HG03175 (cell line): ENCODE results near the gene STARD6.
"Not testable (repeated sequence)": the region's sequence is repeated elsewhere in the genome, so short reads cannot be mapped to it uniquely, and the experiment has no call there.

ENCODE experiments used
- ATAC-seq: cut with Tn5 transposase; IDR thresholded peaks from one replicate; pipeline ENCODE4 v1.9.1; 2021; ENCODE audit warnings: mild to moderate bottlenecking, moderate library complexity; ENCODE audit not compliant: unreplicated experiment

STARD6 gene

DNA sequence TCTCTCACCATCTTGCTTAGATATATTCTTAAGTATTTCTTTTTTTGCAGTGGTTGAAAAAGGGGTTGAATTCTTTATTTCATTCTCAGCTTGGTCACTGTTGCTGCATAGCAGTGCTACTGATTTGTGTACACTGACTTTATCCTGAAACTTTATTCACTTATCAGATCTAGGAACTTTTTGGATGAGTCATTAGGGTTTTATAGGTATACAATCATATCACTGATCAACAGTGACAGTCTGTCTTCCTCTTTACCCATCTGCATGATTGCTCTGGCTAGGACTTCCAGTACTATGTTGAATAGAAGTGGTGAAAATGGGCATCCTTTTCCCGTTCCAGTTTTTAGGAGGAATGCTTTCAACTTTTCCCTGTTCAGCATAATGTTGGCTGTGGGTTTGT lies 6.5 kb downstream of the STARD6 start:
- no peak for ATAC-seq

DNA sequence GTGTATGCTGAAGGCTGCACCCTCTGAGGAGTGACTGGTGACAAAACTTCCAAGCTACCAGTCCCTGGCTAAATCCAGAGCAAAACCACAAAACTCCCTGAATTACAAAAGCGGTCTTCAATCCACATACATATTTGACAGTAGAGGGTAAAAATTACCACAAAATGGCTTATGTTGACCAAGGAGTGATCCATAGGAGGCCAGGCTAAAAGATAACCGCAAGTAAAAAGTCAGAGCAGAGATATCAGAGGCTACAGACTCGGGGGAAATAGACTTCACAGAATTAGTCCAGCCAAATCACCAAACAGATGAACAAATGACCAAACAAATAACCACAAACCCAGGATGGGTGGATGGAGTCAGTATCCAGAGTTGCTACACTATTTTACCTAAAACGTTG lies 19.4 kb downstream of the STARD6 start:
- no peak for ATAC-seq

DNA sequence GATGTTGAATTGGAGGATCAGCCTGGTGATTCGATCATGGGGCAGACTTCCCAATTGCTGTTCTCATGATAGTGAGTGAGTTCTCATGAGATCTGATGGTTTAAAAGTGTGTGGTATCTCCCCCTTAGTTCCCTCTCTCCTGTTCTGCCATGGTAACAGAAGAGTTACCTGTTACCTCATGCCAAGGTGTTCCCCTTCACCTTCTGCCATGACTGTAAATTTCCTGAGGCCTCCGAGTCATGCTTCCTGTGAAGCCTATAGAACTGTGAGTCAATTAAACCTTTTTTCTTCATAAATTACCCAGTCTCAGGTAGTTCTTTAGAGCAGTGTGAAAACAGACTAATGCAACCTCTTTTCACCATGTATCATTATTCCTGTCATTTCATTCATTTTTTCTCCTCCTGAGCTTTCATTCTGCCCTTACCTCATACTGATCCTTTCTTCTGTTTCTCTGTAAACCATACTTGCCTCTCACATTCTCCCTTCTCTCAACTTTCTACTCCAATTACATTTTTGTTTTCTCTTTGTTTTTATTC lies 22.0 kb downstream of the STARD6 start:
- no peak for ATAC-seq

DNA sequence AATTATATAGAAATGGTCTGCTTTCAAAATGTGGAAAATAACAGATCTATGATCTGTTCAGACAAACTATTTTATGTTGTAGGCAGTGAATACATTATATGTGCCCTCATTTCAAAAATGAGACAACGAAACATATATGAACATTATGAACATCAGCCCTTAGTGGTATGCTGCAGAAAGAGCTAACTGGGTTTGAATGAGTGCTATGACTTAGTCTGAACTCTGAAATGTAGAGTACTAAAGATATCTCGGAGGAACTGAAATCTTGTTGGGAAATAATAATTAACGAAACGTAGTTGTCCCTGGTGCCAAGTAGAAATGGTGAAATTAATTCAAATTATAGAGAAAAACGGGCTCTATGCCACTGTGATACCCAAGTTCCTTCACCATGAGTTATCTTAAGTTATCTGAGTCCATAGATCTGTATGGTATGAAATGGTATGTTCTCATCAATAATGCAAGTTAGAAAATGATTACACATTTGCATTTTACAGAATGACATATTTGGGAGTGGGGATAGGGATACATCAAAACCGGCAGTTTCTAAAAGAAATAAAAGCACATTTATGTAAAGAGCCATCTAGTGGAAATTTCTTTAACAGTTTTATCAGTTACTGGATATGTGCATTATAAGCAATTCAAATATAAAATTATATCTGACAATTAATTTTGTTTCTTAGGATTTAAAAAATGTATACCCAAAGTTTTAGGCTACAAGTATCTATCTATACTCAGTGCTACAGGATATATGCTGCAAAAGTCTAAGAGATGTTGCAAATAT lies 26.7 kb downstream of the STARD6 start:
- no peak for ATAC-seq

DNA sequence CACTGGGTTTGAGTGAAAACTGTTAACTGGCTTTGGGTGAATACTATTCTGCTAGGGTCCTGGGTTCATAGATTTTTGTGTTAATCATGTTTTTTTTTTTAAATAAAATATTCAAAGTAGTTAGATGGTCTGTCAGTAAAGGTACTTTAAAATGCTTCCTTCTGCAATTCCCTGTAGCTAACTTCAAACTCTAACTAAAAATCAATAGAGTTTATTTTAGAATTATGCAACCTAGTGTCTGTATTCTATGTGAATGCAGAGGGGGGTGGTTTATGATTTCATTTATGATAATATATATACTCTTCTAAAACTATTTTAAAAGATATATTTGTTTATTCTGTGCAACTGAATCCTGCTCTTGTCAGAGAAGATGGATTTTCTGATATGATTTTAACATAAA lies 27.9 kb downstream of the STARD6 start:
- no peak for ATAC-seq

DNA sequence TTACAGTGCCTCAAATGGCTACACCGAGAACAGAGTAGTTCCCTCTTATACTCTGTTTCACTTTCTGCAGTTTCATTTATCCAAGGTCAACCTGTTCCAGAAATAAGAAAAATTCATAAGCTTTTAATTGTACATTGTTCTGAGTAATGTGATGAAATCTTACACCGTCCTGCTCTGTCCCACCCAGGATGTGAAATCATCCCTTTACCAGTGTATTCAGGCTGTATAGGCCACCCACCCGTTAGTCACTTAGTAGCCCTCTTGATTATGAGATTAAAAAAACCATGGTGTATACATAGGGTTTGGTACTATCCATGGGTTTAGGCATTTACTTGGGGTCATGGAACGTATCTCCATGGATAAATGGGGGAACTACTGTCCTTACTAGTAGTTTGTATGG lies 29.8 kb downstream of the STARD6 start:
- no peak for ATAC-seq

DNA sequence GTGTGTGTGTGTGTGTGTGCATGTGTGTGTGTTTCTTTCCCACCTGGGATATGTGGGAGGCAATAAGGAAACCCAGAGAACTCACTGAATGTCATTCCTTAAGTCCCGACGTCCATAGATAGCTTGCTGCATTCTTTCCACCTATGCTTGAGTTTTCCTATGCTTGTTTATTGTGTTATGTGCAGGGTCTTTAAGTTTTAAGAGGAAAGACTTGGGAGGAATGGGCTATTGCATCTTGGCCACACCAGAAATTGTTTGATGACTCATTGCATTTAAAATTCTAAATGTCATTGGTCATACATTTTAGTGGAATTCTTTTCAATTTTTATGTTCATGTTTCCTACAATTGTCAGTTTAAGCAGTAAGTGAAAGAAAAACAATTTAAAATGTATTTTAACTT lies 33.7 kb downstream of the STARD6 start:
- ATAC-seq = no peak

DNA sequence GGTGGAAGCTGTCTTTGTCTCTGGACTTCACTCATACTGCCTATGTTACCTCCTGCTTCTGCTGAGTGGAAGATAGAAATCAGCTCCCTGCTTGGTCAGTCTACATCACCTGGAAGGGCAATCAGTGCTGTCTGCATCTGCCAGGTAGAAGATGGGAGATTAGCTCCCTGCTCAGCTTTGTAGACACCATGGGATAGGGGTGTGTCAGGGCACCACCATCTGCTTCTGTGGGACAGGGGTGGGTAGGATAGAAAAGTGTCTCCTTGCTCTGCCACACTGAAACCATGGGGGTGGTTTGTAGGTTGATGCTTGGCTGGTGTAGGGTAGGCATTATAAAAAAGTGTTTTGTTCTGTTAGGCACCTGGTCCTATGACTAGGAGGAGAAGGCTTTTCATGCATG lies 34.1 kb downstream of the STARD6 start:
- ATAC-seq = no peak

DNA sequence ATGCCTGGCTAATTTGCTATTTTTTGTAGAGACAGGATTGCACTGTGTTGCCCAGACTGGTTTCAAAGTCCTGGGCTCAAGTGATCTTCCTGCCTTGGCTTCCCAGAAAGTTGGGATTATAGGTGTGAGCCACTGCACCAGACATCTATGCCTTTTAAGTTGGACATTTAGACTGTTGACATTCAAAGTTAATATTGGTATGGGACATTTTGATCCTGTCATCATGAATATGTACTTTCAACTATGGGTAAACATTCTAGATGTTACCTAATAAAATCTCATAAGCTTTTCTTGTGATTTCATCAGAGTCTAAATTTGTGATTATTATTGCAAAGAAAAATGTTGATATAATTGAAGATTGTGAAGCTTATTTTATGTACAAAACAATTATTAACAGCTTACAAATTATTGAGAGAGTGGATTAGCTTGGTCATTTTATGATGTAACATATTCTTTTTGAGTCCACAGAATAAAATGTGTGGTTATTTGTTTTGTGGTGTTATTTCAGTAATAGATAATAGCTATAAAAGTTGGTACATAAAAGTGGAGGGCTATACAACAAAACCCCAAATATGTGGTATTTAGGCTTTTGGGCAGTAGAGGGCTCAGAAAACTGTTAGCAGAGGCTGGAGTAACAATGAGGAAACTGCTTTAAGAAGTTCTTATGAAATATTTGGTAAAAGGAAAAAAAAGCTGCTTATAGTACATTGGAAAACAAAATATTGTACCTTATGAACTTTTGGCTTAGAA lies 41.4 kb downstream of the STARD6 start:
- no peak for ATAC-seq

DNA sequence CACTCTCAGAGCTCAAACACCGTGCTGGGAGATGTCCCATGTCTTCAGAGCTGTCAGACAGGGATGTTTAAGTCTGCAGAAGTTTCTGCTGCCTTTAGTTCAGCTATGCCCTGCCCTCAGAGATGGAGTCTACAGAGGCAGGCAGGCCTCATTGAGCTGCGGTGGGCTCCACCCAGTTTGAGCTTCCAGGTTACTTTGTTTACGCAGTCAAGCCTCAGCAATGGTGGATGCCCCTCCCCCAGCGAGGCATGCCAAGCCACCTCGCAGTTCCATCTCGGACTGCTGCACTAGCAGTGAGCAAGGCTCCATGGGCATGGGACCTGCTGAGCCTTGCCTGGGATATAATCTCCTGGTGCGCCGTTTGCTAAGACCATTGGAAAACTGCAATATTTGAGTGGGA lies 48.1 kb downstream of the STARD6 start:
- not testable (repeated sequence) for ATAC-seq

DNA sequence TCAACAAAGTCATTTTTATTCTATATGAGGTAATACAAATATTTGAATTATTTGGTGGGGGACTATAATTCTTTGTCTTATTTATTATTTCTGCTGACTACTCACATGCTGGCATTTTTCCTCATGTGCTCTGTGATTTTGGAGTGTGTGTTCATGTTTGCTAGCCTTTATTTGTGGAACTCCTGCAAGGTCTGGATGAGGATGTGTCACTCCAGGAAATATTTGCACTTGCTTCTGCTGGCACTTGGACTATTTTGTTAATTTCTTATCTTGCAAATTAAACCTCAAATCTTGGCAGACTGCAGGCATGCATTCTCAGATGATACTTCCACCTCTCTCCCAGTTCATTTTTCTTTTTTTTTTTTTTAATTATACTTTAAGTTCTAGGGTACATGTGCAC lies 54.2 kb downstream of the STARD6 start:
- ATAC-seq = no peak

DNA sequence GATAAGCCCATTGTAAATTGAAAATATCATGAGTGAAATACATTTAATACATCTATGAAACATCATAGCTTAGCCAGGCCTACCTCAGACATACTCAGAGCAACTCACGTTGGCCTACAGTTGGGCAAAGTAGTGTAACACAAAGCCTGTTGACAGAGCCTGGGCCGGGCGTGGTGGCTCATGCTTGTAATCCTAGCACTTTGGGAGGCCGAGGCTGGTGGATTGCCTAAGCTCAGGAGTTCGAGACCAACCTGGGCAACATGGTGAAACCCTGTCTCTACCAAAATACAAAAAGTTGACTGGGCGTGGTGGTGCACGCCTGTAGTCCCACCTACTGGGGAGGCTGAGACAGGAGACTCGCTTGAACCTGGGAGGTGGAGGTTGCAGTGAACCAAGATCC lies 58.7 kb downstream of the STARD6 start:
- not testable (repeated sequence) for ATAC-seq

DNA sequence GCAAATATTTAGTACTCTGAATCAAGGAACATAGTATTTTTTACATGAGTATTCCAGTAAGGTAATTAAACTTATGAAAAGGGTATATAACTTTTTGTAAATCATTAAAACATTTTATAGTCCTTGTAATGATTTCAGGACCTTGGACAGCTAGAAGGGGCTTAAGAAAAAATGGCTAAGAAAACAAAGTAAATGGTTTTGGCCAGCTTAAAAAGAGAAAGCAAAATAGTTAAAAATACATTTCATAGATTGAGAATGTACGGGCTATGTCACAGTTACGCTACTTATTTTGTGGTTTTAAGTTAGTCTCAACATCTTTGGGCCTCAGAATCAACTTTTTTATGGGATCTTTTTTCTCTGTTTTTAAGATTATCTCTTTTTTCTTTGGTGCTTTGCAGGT lies 61.6 kb downstream of the STARD6 start:
- no peak for ATAC-seq

DNA sequence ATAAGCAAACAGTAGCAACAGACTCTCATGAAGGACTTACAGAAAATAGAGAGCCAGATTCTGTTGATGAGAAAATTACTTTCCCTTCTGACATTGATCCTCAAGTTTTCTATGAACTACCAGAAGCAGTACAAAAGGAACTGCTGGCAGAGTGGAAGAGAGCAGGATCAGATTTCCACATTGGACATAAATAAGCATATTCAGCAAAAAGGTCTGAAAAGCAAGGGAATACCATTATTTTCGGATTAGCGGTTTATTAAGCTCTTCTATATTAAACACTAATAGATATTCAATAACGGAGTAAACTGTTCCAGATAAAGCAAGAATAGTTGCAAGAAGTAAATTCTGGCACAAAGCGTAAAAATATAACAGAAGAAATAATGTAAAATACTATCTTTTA lies 63.4 kb downstream of the STARD6 start:
- no peak for ATAC-seq

DNA sequence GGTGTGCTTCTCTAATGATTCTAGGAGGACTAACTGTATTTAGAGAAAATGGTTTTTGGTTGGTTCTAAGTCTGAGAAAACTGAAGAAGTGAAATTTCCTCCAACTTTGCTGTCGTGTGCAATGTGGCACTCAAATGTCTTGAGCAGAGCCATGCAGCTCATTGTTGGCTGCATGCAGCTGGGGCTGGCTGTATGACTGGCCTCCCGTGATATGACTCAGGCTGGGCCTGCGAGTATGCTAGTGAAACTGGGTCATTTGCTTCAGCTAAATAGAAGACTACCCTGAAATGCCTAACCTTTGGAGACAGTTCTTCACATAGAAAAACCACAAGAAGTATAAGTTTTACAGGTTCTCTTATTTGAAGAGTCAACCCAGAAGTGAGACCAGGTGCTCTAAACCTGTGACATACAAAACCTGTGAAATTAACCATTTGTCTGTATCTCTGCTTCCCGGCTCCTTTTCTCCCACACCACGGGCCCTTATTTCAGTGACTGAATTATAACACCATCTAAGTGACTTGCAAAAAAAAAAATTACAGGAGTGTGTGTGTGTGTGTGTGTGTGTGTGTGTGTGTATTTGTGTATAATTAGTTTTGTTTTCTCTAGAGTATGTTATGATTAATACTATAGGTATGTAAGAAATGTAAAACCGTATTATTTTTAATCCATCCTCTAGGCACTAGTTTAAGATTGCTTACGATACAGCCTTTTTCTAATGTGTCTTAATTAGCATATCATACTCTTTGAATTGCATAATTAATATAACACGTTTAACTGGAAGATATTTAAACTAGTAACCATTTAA lies 72.5 kb downstream of the STARD6 start:
- ATAC-seq = peak; percentile 100

DNA sequence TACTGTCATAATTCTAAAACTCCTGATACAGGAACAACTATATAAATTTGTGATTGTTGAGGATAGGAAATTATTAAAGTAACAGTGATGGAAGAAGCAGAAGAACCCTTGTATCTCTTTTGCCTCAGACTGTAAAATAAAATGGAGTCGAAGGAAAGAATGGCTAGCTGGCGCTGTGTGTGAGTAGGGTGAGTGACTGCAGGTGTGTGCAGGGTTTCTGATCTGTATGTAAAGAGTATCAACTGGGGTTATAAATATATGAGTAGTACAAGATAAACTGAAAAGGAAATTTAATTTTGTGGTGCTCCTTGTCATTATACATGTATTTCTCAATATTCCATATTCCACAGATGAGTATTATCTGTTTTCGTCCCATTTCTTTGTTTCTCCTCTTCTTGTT lies 73.1 kb downstream of the STARD6 start:
- peak; percentile 20 for ATAC-seq

DNA sequence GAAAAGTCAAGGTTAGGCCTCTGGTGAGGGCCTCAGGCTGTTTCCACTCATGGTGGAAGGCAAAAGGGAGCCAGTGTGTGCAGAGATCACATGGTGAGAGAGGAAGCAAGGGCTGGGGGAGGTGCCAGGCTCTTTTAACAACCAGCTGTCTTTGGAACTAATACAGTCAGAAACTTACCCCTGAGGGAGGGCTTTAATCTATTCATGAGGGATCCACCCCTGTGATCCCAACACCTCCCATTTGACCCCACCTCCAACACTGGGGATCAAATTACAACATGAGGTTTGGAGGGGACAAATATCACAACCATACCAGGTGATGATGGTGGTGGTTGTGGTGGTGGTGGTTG lies 77.5 kb downstream of the STARD6 start:
- no peak for ATAC-seq

DNA sequence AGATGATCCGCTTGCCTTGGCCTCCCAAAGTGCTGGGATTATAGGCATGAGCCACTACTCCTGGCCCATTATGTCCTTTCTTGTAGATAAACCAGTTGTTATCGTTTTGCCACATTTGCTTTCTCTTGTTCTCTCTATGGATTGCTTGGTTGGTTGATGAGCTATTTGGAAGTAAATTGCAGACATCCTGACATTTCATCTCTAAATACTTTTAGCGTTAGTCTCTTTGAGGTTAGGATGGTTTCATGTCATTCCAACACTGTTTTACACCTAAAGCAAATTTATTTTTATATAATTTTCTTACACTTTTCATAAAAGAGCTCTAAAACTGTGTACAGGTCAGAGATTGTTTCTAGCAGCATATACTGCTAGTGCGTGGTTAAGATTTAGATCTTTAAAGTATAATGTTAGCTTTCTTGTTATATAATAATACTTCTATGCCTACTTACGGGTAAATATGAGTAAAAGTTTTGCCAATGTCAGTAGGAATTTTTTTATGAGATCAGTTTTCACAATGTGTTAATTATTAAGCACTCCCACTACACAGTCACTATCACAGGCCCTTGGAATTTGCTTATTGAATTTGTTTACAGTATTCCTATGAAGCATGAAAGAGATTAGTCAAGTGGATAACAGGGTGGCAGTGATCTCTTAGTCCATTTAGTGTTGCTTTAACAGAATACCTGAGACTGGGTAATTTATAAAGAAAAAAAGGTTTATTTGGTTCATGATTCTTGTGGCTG lies 78.0 kb downstream of the STARD6 start:
- no peak for ATAC-seq

DNA sequence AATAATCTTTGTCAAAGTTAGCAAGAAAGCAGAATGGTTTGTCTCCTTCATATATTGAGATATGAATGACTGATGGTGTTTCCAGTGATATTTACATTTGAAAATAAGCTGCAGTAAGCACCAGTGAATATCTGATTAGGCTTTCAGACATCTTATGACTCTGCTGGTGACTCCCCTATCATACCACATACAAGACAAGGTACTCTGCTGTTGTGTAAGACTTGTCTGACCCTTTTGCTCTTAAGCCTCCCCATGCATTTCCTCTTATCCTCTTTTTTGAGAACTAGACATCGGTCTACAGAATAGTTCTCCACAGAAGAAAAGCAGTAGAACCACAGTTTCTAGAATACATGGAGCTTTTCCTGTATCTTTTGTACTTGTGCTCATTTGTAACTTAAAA lies 79.0 kb downstream of the STARD6 start:
- no peak for ATAC-seq

DNA sequence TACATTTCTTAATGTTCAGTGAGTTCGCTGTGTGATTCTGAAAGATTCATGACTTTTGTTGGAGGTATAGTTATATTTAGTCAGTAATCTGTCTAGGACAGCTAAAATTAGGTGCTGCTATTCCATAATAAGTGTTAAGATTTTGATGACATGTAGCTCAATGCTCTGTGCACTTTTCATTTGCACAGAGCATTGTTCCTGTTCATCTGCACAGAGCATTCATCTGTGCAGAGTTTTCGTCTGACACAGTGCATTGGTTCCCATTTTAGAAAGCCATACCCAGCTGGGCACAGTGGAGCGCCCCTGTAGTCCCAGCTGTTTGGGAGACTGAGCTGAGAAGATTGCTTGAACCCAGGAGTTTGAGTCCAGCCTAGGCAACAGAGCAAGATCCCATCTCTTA lies 79.8 kb downstream of the STARD6 start:
- ATAC-seq = no peak
